ENCODE data around the gene KCNIP4. TPM values are rescaled to one million over a fixed set of nuclear protein-coding genes. Genes with fewer than 3 reads are reported as not detected.

KCNIP4 gene
- total RNA-seq, 1 donor from 2014 or later, result not detected

DNA sequence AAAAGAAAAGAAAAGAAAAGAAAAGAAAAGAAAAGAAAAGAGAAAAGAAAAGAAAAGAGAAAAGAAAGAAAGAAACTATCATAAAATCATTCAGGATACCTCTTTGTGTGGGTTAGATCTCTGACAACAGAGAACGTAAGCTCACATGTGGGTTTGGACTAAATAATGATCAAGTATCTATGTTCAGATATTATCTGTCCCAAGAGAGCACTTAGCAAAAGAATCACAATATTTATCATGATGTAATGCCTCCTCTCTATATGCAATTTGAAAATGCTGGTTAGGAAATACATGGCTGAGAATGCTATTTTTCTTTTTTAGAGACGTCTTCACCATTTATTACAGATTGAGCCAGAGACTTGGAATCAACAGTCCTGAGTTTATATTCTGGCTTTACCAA lies 191.3 kb downstream of the KCNIP4 start:
- intact Hi-C loops (cut with micrococcal nuclease), result no loop called here
- no peaks in the 10 kb centered on the region for H3K36me3 ChIP-seq
- TF ChIP-seq, protein P1, sequence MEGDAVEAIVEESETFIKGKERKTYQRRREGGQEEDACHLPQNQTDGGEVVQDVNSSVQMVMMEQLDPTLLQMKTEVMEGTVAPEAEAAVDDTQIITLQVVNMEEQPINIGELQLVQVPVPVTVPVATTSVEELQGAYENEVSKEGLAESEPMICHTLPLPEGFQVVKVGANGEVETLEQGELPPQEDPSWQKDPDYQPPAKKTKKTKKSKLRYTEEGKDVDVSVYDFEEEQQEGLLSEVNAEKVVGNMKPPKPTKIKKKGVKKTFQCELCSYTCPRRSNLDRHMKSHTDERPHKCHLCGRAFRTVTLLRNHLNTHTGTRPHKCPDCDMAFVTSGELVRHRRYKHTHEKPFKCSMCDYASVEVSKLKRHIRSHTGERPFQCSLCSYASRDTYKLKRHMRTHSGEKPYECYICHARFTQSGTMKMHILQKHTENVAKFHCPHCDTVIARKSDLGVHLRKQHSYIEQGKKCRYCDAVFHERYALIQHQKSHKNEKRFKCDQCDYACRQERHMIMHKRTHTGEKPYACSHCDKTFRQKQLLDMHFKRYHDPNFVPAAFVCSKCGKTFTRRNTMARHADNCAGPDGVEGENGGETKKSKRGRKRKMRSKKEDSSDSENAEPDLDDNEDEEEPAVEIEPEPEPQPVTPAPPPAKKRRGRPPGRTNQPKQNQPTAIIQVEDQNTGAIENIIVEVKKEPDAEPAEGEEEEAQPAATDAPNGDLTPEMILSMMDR (IDR thresholded peaks at IDR 0.05; ENCODE audit: borderline replicate concordance), result no peak
- no peak overlapping the region for H3K27ac ChIP-seq (replicated peaks)
- H3K4me1 ChIP-seq, result no peaks in the 10 kb centered on the region
- H3K27me3 ChIP-seq (ENCODE audit: low read depth), result no peaks in the 10 kb centered on the region
- no peaks in the 10 kb centered on the region for H3K9me3 ChIP-seq (replicated peaks)
- H3K4me3 ChIP-seq, result no peak overlapping the region
- DNase-seq, result no peak

DNA sequence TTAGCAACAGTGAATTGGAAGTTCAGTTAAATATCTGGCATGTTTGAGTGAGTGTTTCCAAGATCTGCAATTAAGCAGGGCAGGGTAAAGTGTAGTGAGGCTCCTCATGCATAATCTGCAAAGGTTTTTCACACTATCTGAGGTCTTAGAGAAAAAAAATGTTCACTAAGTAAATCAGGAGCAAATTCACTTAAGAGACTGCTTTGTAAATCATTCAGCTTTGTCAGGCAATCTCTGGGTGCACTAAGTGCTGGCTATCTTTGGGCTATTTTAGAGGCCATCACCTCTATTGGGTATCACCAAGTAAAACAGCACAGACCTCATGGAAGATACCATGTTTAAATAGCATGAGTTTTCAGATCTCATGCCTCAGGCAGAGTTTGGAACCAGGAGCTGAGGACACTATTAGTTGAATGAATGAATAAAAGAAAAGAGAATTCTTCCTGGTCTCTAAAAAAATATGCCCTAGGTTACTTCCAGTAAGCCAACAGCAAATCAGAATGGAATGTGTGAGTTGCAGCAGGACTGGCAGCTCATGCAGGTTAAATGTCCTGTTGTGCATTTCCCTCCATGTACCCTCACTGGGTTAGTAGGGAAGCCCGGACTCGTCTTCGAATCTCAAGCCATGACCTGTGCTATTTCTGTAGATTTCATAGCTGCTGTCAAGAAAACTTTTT lies 195.3 kb downstream of the KCNIP4 start:
- Histone ChIP-seq H3K27ac (replicated peaks) (no peak overlapping the region), H3K4me1 (no peaks in the 10 kb centered on the region), H3K4me3 (no peak overlapping the region), H3K27me3 (ENCODE audit: low read depth) (no peaks in the 10 kb centered on the region), H3K36me3 (no peaks in the 10 kb centered on the region), H3K9me3 (replicated peaks) (no peaks in the 10 kb centered on the region)
- TF ChIP-seq, protein P1 (IDR thresholded peaks at IDR 0.05; ENCODE audit: borderline replicate concordance), result no peak
- intact Hi-C loops (cut with micrococcal nuclease), result no loop called here
- DNase-seq, result no peak

DNA sequence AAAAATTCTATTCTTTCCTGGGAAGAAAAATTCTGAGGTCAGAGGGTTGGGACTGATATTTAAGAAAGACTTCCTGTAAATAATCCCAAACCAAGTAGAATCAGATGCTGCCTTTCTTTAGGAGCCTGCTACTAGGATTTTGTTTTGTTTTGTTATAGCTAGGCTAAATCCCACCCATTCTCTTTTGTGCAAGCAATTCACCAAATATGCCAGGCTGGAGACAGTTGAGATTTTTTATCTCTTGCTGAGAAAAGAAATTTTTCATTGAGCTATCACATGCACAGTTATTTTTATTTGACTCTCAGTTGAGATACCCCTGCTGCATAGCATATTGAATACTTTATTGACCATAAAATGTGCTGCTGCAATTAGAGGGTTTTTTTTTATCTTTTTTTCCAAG lies 196.0 kb downstream of the KCNIP4 start:
- Histone ChIP-seq H3K9me3 (replicated peaks) (no peaks in the 10 kb centered on the region), H3K27ac (replicated peaks) (no peak overlapping the region), H3K36me3 (no peaks in the 10 kb centered on the region), H3K4me3 (no peak overlapping the region), H3K27me3 (ENCODE audit: low read depth) (no peaks in the 10 kb centered on the region), H3K4me1 (no peaks in the 10 kb centered on the region)
- intact Hi-C loops (cut with micrococcal nuclease), result no loop called here
- TF ChIP-seq, protein P1 (IDR thresholded peaks at IDR 0.05; ENCODE audit: borderline replicate concordance), result no peak
- no peak for DNase-seq

DNA sequence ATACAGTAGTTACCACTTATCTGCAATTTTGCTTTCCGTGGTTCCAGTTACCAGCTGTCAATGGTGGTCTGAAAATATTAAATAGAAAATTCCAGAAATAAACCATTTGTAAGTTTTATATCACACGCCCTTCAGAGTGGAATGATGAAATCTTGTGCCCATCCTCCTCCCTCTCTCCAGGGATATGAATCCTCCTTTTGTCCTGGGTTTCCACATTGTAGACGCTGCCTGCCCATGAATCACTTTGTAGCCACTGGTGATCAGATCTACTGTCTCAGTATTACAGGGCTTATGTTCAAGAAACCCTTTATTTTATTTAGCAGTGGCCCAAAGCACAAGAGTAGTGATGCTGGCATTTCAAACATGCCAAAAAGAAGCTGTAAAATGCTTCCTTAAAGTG lies 198.6 kb downstream of the KCNIP4 start:
- TF ChIP-seq, protein P1 (IDR thresholded peaks at IDR 0.05; ENCODE audit: borderline replicate concordance), result no peak
- Histone ChIP-seq H3K27me3 (ENCODE audit: low read depth) (no peaks in the 10 kb centered on the region), H3K4me1 (no peaks in the 10 kb centered on the region), H3K36me3 (no peaks in the 10 kb centered on the region), H3K4me3 (no peak overlapping the region), H3K27ac (replicated peaks) (no peak overlapping the region), H3K9me3 (replicated peaks) (no peaks in the 10 kb centered on the region)
- intact Hi-C loops (cut with micrococcal nuclease), result no loop called here
- no peak for DNase-seq

DNA sequence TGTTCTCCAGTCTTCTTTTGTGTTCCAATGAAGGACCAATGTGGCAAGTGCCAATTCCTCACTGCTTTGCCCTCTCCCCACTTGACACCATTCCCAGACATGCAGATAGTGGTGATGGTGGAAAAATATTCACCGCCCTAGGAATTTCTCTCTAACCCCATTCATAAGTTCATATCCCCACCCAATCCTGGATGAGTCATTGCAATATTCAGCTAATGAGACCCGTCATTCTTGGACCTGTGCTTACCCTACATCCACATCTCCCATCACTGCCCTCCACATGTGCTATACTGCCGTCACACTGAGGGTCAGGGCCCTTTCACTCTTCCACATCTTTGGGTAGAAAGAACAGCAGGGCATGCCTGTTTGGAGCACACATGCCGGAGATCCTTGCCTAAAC lies 199.2 kb downstream of the KCNIP4 start:
- H3K27me3 ChIP-seq (ENCODE audit: low read depth), result no peaks in the 10 kb centered on the region
- intact Hi-C loops (cut with micrococcal nuclease), result no loop called here
- DNase-seq, result no peak
- H3K36me3 ChIP-seq, result no peaks in the 10 kb centered on the region
- no peak overlapping the region for H3K4me3 ChIP-seq
- H3K27ac ChIP-seq (replicated peaks), result no peak overlapping the region
- H3K9me3 ChIP-seq (replicated peaks), result no peaks in the 10 kb centered on the region
- H3K4me1 ChIP-seq, result no peaks in the 10 kb centered on the region
- TF ChIP-seq, protein P1 (IDR thresholded peaks at IDR 0.05; ENCODE audit: borderline replicate concordance), result no peak

Data from left ventricle myocardium inferior (tissue), 1 donor.